Aorta (tissue), 5 donors: ENCODE results near the gene UBL4B. TPM values are rescaled to one million over a fixed set of nuclear protein-coding genes. Genes with fewer than 3 reads are reported as not detected.
A peak's percentile ranks its signal among the peaks of the same experiment; 100 is the strongest.

Source experiments
- ATAC-seq: fragments of 200-7000 bp; cut with Tn5 transposase; one replicate; pipeline ENCODE4 v1.9.1; 2022; ENCODE audit warnings: moderate library complexity; ENCODE audit not compliant: low FRiP score
- DNase-seq, 2 donors: peaks; one replicate each; pipeline ENCODE4 v3.0.0-alpha.2; 2020
- H3K27ac ChIP-seq, 2 donors: one replicate each; pipeline ENCODE4 v1.5.1; 2013; ENCODE audit warnings: low read length in 2 of 2, mild to moderate bottlenecking in 2 of 2, moderate library complexity in 2 of 2, control low read depth in 1 of 2, inconsistent platforms in 1 of 2, low read depth in 1 of 2
- H3K27me3 ChIP-seq, 2 donors: one replicate each; pipeline ENCODE4 v1.6.1; 2013; ENCODE audit warnings: control low read depth in 1 of 2, low read length in 1 of 2, mild to moderate bottlenecking in 1 of 2, moderate library complexity in 1 of 2; ENCODE audit not compliant: insufficient read depth in 2 of 2, control insufficient read depth in 1 of 2
- H3K36me3 ChIP-seq, 2 donors: one replicate each; pipeline ENCODE4 v1.6.1; 2013; ENCODE audit warnings: control low read depth in 1 of 2, low read length in 1 of 2, mild to moderate bottlenecking in 1 of 2; ENCODE audit not compliant: insufficient read depth in 2 of 2, control insufficient read depth in 1 of 2
- H3K4me1 ChIP-seq, 2 donors: one replicate each; pipeline ENCODE4 v1.6.1; 2013; ENCODE audit warnings: low read length in 2 of 2, control low read depth in 1 of 2, mild to moderate bottlenecking in 1 of 2, moderate library complexity in 1 of 2; ENCODE audit not compliant: insufficient read depth in 2 of 2, control insufficient read depth in 1 of 2
- H3K4me3 ChIP-seq, 2 donors: one replicate each; pipeline ENCODE4 v1.5.1; 2013; ENCODE audit warnings: low read length in 2 of 2, control low read depth in 1 of 2, mild to moderate bottlenecking in 1 of 2
- H3K9me3 ChIP-seq: one replicate; pipeline ENCODE4 v1.6.1; 2013; ENCODE audit warnings: mild to moderate bottlenecking, low read length; ENCODE audit not compliant: control insufficient read depth
- WGBS, 2 donors: extraction: QIAGEN DNeasy Blood & Tissue Kit; methylation state at CpG; one replicate each; pipeline ENCODE4 v1.1.7; 2013; 5-methylcytosine and 5-hydroxymethylcytosine counted together
- intact Hi-C, 2 donors: fragments of 100-400 bp; cut with DNase I; formaldehyde crosslinking; loops; one replicate each; pipeline versions ENCODE4 v1.14.2 to v1.15.0; 2022
- long read RNA-seq, 2 donors: library from polyadenylated mRNA; unstranded; transcript quantifications; one replicate each; pipeline ENCODE4 v2.0.0, GENCODE V29; 2020 to 2021
- polyA plus RNA-seq, 2 donors: library from polyadenylated mRNA; stranded (reverse); fragments of 200-250 nt; gene quantifications; one replicate each; pipeline ENCODE4 v1.2.3, GENCODE V29; 2013
- total RNA-seq, 2 donors: library from RNA; stranded (reverse); fragmentation: NEBNext Ultra II Directional; extraction: Animal tissue kit (Norgen Biotek cat#: 25700); gene quantifications; one replicate each; pipeline ENCODE4 v1.2.1, GENCODE V29; 2021
- donor health status: healthy with polysubstance abuse.
- donor health status: Bipolar disorder and iron deficiency.
- donor health status: DM: no; HTN: no; CAD: no.
- donor health status: DM: no; HTN: no; CAD: no.
- donor health status: DM: yes; HTN: yes; CAD: no.

UBL4B gene
- not detected for total RNA-seq
- polyA plus RNA-seq, result not detected
- long read RNA-seq, donor 1, result 0 reads
- long read RNA-seq, donor 2, result 0 reads

- DNase-seq (no peak), ATAC-seq (no peak)
- no peaks in the 10 kb centered on the region for H3K36me3 ChIP-seq
- H3K27ac ChIP-seq, result no peak within 1 kb of the TSS
- H3K4me1 ChIP-seq, result no peaks in the 10 kb centered on the region
- no peaks in the 10 kb centered on the region for H3K27me3 ChIP-seq
- WGBS, 2 donors, result 82 to 83% methylated on average over 5 of the region's 5 CpGs
- H3K4me3 ChIP-seq, result no peak within 1 kb of the TSS
- H3K9me3 ChIP-seq, result no peaks in the 10 kb centered on the region
- intact Hi-C loops, result no loop called here
Observed at GRCh38 chr1:110112143-110112542, at the start of gene UBL4B. UBL4B (plus strand) TSS chr1:110112443; CDS start chr1:110112535, 92 bp downstream.

- Histone ChIP-seq H3K36me3 (no peaks in the 10 kb centered on the region), H3K27ac (no peak overlapping the region), H3K9me3 (no peaks in the 10 kb centered on the region), H3K27me3 (no peaks in the 10 kb centered on the region), H3K4me3 (no peak overlapping the region), H3K4me1 (no peaks in the 10 kb centered on the region)
- ATAC-seq, result no peak
- 75 to 80% methylated on average over 2 of the region's 2 CpGs for WGBS, 2 donors
- intact Hi-C loops, result no loop called here
- DNase-seq, result no peak
Observed at GRCh38 chr1:110062612-110063011, 49.6 kb upstream of the UBL4B start.

DNA sequence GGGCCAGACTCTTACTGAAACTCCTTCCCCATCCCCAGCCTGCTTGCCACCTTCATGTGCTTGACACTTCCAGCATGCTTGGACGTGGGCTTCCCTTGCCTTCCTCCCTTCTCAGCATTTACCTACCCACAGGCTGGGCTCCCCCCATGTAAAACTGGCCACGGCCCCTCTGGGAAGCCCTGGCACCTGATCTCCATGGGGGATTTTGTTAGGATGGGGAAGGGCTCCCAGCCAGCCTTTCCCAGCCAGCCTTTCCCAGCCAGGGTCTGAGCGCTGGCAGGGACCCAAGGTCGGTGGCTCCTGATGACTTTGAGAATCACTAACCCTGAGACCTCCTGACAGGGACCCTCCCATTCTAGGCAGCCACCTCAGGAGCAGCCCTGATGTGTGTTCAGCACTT lies 48.5 kb upstream of the UBL4B start:
- intact Hi-C loops, result no loop called here
- H3K4me3 ChIP-seq, result no peak overlapping the region
- WGBS, 2 donors, result 56 to 84% methylated on average over 4 of the region's 4 CpGs
- no peaks in the 10 kb centered on the region for H3K4me1 ChIP-seq
- no peak overlapping the region for H3K27ac ChIP-seq
- ATAC-seq (no peak), DNase-seq (peak in 1 of 2 donors; percentile 66)
- no peaks in the 10 kb centered on the region for H3K27me3 ChIP-seq
- H3K36me3 ChIP-seq, result no peaks in the 10 kb centered on the region
- no peaks in the 10 kb centered on the region for H3K9me3 ChIP-seq

GRCh38 chr1:110064576-110065337 lies 47.5 kb upstream of the UBL4B start:
- Histone ChIP-seq H3K27ac (no peak overlapping the region), H3K4me3 (no peak overlapping the region), H3K27me3 (peaks cover 0 to 2% of the 10 kb centered on the region in 2 donors), H3K9me3 (no peaks in the 10 kb centered on the region), H3K4me1 (no peaks in the 10 kb centered on the region), H3K36me3 (no peaks in the 10 kb centered on the region)
- DNase-seq, result peak in 1 of 2 donors; percentile 65
- 91 to 93% methylated on average over 18 of the region's 18 CpGs for WGBS, 2 donors
- ATAC-seq, result no peak
- intact Hi-C loops, result no loop called here

DNA sequence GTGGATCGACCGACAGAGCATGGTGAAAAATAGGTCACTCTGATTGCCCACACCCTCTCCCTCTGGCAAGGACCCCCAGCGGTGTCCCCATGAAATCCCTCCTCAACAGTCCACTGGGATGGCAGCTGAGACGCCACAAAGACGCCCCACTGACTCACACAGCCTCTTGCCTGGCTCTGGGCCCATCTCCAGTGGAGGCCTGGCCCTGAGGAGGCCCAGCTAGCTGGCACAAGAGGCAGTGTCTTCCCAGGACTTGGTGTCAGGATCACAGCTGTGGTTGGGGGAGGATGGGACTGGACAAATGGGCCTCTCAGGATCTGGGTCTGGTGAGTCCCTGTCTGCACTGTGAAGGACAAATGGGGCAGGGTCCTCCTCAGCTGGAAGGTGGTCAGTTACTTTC lies 46.4 kb upstream of the UBL4B start:
- no peaks in the 10 kb centered on the region for H3K36me3 ChIP-seq
- no peak overlapping the region for H3K27ac ChIP-seq
- intact Hi-C loops, result no loop called here
- peaks cover 0 to 2% of the 10 kb centered on the region in 2 donors for H3K27me3 ChIP-seq
- DNase-seq, result peak in 1 of 2 donors; percentile 35
- no peak for ATAC-seq
- WGBS, 2 donors, result 91% methylated on average over 5 of the region's 5 CpGs
- H3K4me1 ChIP-seq, result no peaks in the 10 kb centered on the region
- no peak overlapping the region for H3K4me3 ChIP-seq
- no peaks in the 10 kb centered on the region for H3K9me3 ChIP-seq

- Histone ChIP-seq H3K27ac (no peak overlapping the region), H3K4me3 (no peak overlapping the region), H3K36me3 (no peaks in the 10 kb centered on the region), H3K27me3 (peaks cover 0 to 2% of the 10 kb centered on the region in 2 donors), H3K4me1 (no peaks in the 10 kb centered on the region), H3K9me3 (no peaks in the 10 kb centered on the region)
- no peak for ATAC-seq
- 86 to 92% methylated on average over 23 of the region's 23 CpGs for WGBS, 2 donors
- DNase-seq, result peak in 1 of 2 donors; percentile 53
- intact Hi-C loops, result no loop called here
Observed at GRCh38 chr1:110067479-110067892, 44.8 kb upstream of the UBL4B start.

GRCh38 chr1:110067893-110068645 lies 44.2 kb upstream of the UBL4B start:
- intact Hi-C loops, result no loop called here
- DNase-seq (peak in 1 of 2 donors; percentile 68), ATAC-seq (no peak)
- WGBS, 2 donors, result 32 to 34% methylated on average over 66 to 68 of the region's 68 CpGs
- Histone ChIP-seq H3K27me3 (peaks cover 0 to 2% of the 10 kb centered on the region in 2 donors), H3K4me1 (no peaks in the 10 kb centered on the region), H3K9me3 (no peaks in the 10 kb centered on the region), H3K36me3 (no peaks in the 10 kb centered on the region), H3K4me3 (no peak overlapping the region), H3K27ac (no peak overlapping the region)

DNA sequence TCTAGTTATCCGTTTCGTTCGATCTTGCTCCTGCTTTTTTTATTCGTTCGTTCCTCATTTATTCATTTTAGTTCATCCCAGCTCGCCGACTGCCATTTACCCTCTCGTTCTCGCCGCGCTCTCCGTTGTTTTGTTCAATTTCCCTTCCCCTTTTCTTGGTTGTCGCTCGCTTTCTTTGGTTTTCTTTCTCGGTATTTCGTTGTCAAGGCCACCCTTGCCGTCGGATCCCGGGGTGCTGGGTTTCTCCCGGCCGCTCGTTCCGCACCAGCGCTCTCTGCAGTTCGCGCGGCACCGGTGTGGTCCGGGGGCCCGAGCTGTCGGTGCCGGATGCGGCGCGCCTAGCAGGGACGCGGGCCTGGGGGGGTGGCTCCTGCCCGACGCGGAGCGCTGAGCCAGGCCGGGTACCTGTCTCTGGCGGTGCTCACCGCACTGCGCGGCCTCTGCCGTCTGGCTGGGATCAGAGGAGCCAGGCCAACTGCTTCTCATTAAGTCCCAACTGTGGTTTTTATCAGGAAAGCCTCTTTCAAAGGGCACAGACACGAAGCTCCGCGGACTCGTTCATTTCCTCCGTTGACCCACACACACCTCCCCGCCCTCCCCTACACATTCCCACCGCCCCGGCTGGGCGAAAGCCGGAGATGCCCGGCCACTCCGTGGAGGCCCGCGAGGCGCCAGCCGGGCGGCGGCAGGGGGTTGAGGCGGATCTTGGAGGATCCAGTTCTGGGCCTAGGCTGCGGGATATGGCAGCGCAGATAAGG lies 43.4 kb upstream of the UBL4B start:
- intact Hi-C loops, result no loop called here
- Histone ChIP-seq H3K4me3 (no peak overlapping the region), H3K9me3 (no peaks in the 10 kb centered on the region), H3K4me1 (no peaks in the 10 kb centered on the region), H3K36me3 (no peaks in the 10 kb centered on the region), H3K27ac (no peak overlapping the region), H3K27me3 (peaks cover 0 to 2% of the 10 kb centered on the region in 2 donors)
- WGBS, 2 donors, result 17 to 19% methylated on average over 68 of the region's 68 CpGs
- ATAC-seq (no peak), DNase-seq (peak in 1 of 2 donors; percentile 69)
